Colonic mucosa (tissue), 4 donors: ENCODE data around the gene PTX3. TPM values are rescaled to one million over a fixed set of nuclear protein-coding genes. Genes with fewer than 3 reads are reported as not detected.

Experiments used
- DNase-seq: peaks from one replicate; pipeline ENCODE4 v3.0.0-alpha.2; 2020
- H3K27ac ChIP-seq: fragments of 200-600 bp; one replicate; pipeline ENCODE4 v1.8.0; 2021
- H3K27me3 ChIP-seq: fragments of 200-600 bp; one replicate; pipeline ENCODE4 v1.8.0; 2021
- H3K36me3 ChIP-seq: fragments of 200-600 bp; one replicate; pipeline ENCODE4 v1.8.0; 2021
- H3K4me1 ChIP-seq: fragments of 200-600 bp; one replicate; pipeline ENCODE4 v1.8.0; 2021; ENCODE audit warnings: mild to moderate bottlenecking
- H3K4me3 ChIP-seq: fragments of 200-600 bp; one replicate; pipeline ENCODE4 v1.8.0; 2021
- H3K9ac ChIP-seq, 2 donors: one replicate each; pipeline ENCODE4 v1.7.0; 2013; ENCODE audit warnings: control low read depth in 2 of 2, low read depth in 2 of 2, low read length in 2 of 2
- H3K9me3 ChIP-seq: fragments of 200-600 bp; one replicate; pipeline ENCODE4 v1.8.0; 2021
- CTCF ChIP-seq: fragments of 200-600 bp; IDR thresholded peaks from one replicate; pipeline ENCODE4 v1.8.0; 2022; ENCODE audit warnings: antibody characterized with exemption, mild to moderate bottlenecking
- intact Hi-C: fragments of 100-400 bp; cut with DNase I; formaldehyde crosslinking; loops from one replicate; pipeline ENCODE4 v1.14.1; 2022
- total RNA-seq, 2 donors: library from RNA; stranded (reverse); fragmentation: NEBNext Ultra II Directional in 1 of 2; extraction: Animal tissue kit (Norgen Biotek cat#: 25700) in 1 of 2; gene quantifications; one replicate each; pipeline ENCODE4 v1.2.1, GENCODE V29; 2021
- donor health status: healthy.
- donor health status: DM: no; HTN: no; CAD: no.
- donor health status: DM: no; HTN: no; CAD: no.

The PTX3 gene
- total RNA-seq, 2 donors from 2014 or later: 1.0 to 1.4 TPM

- H3K27ac ChIP-seq: no peak overlapping the region
- no peaks in the 10 kb centered on the region for H3K9me3 ChIP-seq
- H3K9ac ChIP-seq: no peak overlapping the region
- no peak for DNase-seq
- intact Hi-C loops: no loop called here
- no peak overlapping the region for H3K4me3 ChIP-seq
- TF ChIP-seq CTCF: no peak
- no peaks in the 10 kb centered on the region for H3K36me3 ChIP-seq
- no peaks in the 10 kb centered on the region for H3K4me1 ChIP-seq
- no peaks in the 10 kb centered on the region for H3K27me3 ChIP-seq
Observed at GRCh38 chr3:157407769-157408168, 28.9 kb upstream of the PTX3 start.

DNA sequence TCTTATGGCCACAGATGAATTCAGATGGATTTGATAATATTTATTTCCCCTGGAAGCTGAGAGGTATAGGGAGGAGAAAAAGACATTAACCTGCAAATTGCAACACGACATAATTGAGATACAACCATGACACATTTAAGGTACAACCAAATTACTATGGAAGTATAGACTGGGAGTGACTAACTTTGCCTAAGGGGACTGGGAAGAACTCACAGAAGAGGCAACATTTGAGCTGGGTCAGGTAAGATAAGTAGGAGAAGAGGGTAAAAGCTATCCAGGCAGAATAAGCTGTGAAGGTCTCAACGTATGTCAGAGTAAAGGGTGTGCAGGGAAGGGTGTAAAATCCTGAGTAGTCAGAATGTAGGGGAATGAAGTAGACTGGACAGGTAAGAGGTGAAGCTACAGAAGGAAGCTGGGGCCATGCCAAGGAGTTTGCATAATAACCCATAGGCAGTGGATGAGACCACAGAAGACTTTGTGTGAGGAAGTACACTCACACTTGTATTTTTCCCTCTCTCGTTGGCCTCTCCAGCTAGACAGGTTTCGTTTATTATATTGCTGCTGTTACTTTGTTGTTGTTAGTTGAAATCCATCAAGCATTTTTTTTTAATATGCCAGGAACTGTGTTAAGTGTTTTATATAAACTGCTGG lies 28.0 kb upstream of the PTX3 start:
- TF ChIP-seq CTCF: no peak
- intact Hi-C loops: no loop called here
- H3K4me3 ChIP-seq: no peak overlapping the region
- no peak for DNase-seq
- H3K36me3 ChIP-seq: no peaks in the 10 kb centered on the region
- H3K9ac ChIP-seq: no peak overlapping the region
- no peaks in the 10 kb centered on the region for H3K4me1 ChIP-seq
- no peak overlapping the region for H3K27ac ChIP-seq
- H3K9me3 ChIP-seq: no peaks in the 10 kb centered on the region
- no peaks in the 10 kb centered on the region for H3K27me3 ChIP-seq

GRCh38 chr3:157409516-157409915 lies 27.1 kb upstream of the PTX3 start:
- H3K4me3 ChIP-seq: no peak overlapping the region
- no peaks in the 10 kb centered on the region for H3K9me3 ChIP-seq
- no peak overlapping the region for H3K27ac ChIP-seq
- H3K9ac ChIP-seq: no peak overlapping the region
- TF ChIP-seq CTCF: no peak
- intact Hi-C loops: no loop called here
- no peaks in the 10 kb centered on the region for H3K36me3 ChIP-seq
- no peaks in the 10 kb centered on the region for H3K4me1 ChIP-seq
- DNase-seq: no peak
- H3K27me3 ChIP-seq: no peaks in the 10 kb centered on the region

DNA sequence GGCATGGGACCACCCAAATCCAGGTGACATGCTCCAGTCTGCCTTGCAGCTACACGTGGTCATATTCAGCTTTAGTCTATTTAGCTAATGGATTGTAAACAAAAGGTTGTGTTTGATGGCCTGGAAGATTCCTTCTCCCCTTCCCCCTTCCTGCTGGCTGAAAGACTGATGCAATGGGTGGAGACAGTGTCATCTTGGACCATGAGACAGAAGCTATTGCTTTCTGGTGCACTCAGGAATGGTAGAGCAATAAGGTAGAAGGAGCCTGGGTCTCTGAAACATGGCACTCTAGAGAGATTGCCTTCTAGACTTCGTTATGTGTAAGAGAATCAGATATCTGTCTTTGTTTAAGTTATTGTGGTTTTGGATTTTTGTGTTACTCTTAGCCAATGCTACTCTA lies 25.7 kb upstream of the PTX3 start:
- Histone ChIP-seq H3K4me1 (no peaks in the 10 kb centered on the region), H3K36me3 (no peaks in the 10 kb centered on the region), H3K9me3 (no peaks in the 10 kb centered on the region), H3K27me3 (no peaks in the 10 kb centered on the region), H3K9ac (no peak overlapping the region), H3K4me3 (no peak overlapping the region), H3K27ac (no peak overlapping the region)
- intact Hi-C loops: no loop called here
- no peak for TF ChIP-seq CTCF
- no peak for DNase-seq

DNA sequence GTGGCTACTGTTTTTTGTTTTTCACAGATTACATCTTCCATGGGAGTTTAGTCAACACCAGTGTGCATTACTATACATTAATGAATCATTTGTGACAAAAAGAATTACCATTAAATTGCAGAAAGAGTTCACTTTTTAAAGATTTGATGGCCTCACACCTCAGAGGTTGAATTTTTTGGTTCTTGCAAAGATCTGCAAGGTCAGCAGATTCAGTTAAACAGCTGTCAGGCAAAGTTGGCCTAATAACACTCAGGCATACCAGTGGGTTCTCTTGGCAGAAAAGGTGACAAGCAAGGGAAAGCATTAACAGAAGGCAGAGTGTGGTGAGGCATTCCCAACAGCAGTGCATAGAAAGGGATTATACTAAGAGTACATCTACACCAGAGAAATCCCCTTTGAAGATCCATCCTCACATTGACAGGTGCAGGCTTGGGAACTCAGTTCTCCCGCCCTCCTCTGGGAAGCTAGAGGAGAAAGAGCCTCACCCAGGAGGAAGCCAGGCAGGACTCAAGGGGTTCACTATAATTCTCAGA lies 24.3 kb upstream of the PTX3 start:
- no peaks in the 10 kb centered on the region for H3K36me3 ChIP-seq
- H3K9ac ChIP-seq: no peak overlapping the region
- H3K9me3 ChIP-seq: no peaks in the 10 kb centered on the region
- intact Hi-C loops: no loop called here
- DNase-seq: no peak
- no peak for TF ChIP-seq CTCF
- no peak overlapping the region for H3K27ac ChIP-seq
- no peak overlapping the region for H3K4me3 ChIP-seq
- H3K4me1 ChIP-seq: no peaks in the 10 kb centered on the region
- no peaks in the 10 kb centered on the region for H3K27me3 ChIP-seq
